A549 (cell line): Measurements from ENCODE around the gene SPRR5. TPM values are rescaled to one million over a fixed set of nuclear protein-coding genes. Genes with fewer than 3 reads are reported as not detected.

Experiments
- ATAC-seq, 2 experiments: fragments of 200-7000 bp in 1 of 2; fragments of >200 bp in 1 of 2; cut with Nextera tagmentation in 1 of 2; cut with Tn5 transposase in 1 of 2; 3 replicates each; pipeline versions ENCODE4 v1.8.0 to v1.9.1; 2018 to 2020; ENCODE audit warnings: mild to moderate bottlenecking in 1 of 2, moderate library complexity in 1 of 2
- CTCF ChIA-PET: fragments of 300-600 bp; sonication (Branson Sonifier 250); formaldehyde crosslinking; extraction: SDS; loops from one replicate; lab custom pipeline; 2021; ENCODE audit warnings: antibody characterized with exemption, inconsistent platforms; lab: Yijun Ruan, JAX
- POLR2A ChIA-PET: fragments of 350-600 bp; formaldehyde crosslinking; extraction: SDS; loops from one replicate; lab custom pipeline; 2021; ENCODE audit warnings: antibody characterized with exemption, inconsistent platforms; lab: Yijun Ruan, JAX
- DNase-seq, 2 experiments: peaks; one replicate each; pipeline versions ENCODE4 v3.0.0 to v3.0.0-alpha.2; 2011 to 2016; ENCODE audit warnings: low read depth in 1 of 2, low spot score in 1 of 2
- FAIRE-seq: peaks from 2 replicates; lab custom pipeline; 2011; peaks lifted over from hg19 to GRCh38; lab: Jason Lieb, UNC
- H3K27ac ChIP-seq, 2 experiments: fragments of >200 bp; sonication (Bioruptor Twin); formaldehyde crosslinking; 3 replicates each; pipeline ENCODE4 v1.5.1; 2016 to 2017
- H3K4me1 ChIP-seq: fragments of >200 bp; sonication (Bioruptor Twin); formaldehyde crosslinking; 3 replicates; pipeline ENCODE4 v1.6.1; 2016
- H3K4me2 ChIP-seq: fragments of >200 bp; sonication (Bioruptor Twin); formaldehyde crosslinking; 3 replicates; pipeline ENCODE4 v1.6.1; 2016
- H3K4me3 ChIP-seq: fragments of >200 bp; sonication (Bioruptor Twin); formaldehyde crosslinking; 3 replicates; pipeline ENCODE4 v1.5.1; 2016
- H3K9me3 ChIP-seq: fragments of >200 bp; sonication (Bioruptor Twin); formaldehyde crosslinking; 3 replicates; pipeline ENCODE4 v1.6.1; 2016
- BHLHE40 ChIP-seq: IDR thresholded peaks from 2 replicates; pipeline ENCODE4 v1.6.1; 2012; ENCODE audit warnings: low read depth, low read length, inconsistent platforms
- CBX8 ChIP-seq: fragments of 200-600 bp; sonication (generic); IDR thresholded peaks from 2 replicates; pipeline ENCODE4 v1.6.1; 2016
- CEBPB ChIP-seq, 2 experiments: fragments of >200 bp in 1 of 2; sonication (Bioruptor Twin) in 1 of 2; formaldehyde crosslinking in 1 of 2; IDR thresholded peaks; 2 replicates each; pipeline ENCODE4 v1.6.1; 2012 to 2016
- CHD4 ChIP-seq: fragments of 200-600 bp; sonication (generic); IDR thresholded peaks from 2 replicates; pipeline ENCODE4 v1.6.1; 2016; ENCODE audit warnings: antibody characterized with exemption, mild to moderate bottlenecking, borderline replicate concordance
- CTCF ChIP-seq: fragments of >200 bp; sonication (Bioruptor Twin); formaldehyde crosslinking; IDR thresholded peaks from 3 replicates; pipeline ENCODE4 v1.5.1; 2016
- EHMT2 ChIP-seq: fragments of 200-600 bp; sonication (generic); IDR thresholded peaks from 2 replicates; pipeline ENCODE4 v1.6.1; 2016; ENCODE audit warnings: antibody characterized with exemption, low read depth, mild to moderate bottlenecking, moderate library complexity
- ELK1 ChIP-seq: fragments of 150-350 bp; IDR thresholded peaks from 2 replicates; pipeline ENCODE4 v1.6.1; 2014; ENCODE audit warnings: low read depth, mild to moderate bottlenecking, low read length
- ESRRA ChIP-seq: fragments of 150-350 bp; IDR thresholded peaks from 2 replicates; pipeline ENCODE4 v1.6.1; 2014; ENCODE audit warnings: mild to moderate bottlenecking, low read length, borderline replicate concordance
- GATA3 ChIP-seq: IDR thresholded peaks from 2 replicates; pipeline ENCODE4 v1.6.1; 2012; ENCODE audit warnings: borderline replicate concordance
- HDAC2 ChIP-seq: fragments of 200-600 bp; sonication (generic); IDR thresholded peaks from 2 replicates; pipeline ENCODE4 v1.6.1; 2016
- HOXB13 ChIP-seq: fragments of 250-450 bp; sonication (Bioruptor Pico); IDR thresholded peaks from 2 replicates; pipeline ENCODE4 v1.5.0; 2020; ENCODE audit warnings: low read depth, mild to moderate bottlenecking, moderate library complexity
- HOXB5 ChIP-seq: fragments of 250-450 bp; sonication (Bioruptor Pico); IDR thresholded peaks from 2 replicates; pipeline ENCODE4 v1.5.0; 2020; ENCODE audit warnings: mild to moderate bottlenecking, moderate library complexity
- KDM5A ChIP-seq: fragments of 200-600 bp; sonication (generic); IDR thresholded peaks from 2 replicates; pipeline ENCODE4 v1.6.1; 2016; ENCODE audit warnings: antibody characterized with exemption, mild to moderate bottlenecking
- MAFK ChIP-seq: fragments of 450-650 bp; IDR thresholded peaks from 2 replicates; pipeline ENCODE4 v1.6.1; 2014; ENCODE audit not compliant: partially characterized antibody
- MAZ ChIP-seq: fragments of 150-350 bp; IDR thresholded peaks from 2 replicates; pipeline ENCODE4 v1.6.1; 2014; ENCODE audit warnings: antibody characterized with exemption, low read depth, low read length, borderline replicate concordance
- POLR2A ChIP-seq: IDR thresholded peaks from 2 replicates; pipeline ENCODE4 v1.6.1; 2012; ENCODE audit warnings: mild to moderate bottlenecking, low read length
- RARB ChIP-seq: fragments of 250-450 bp; sonication (Bioruptor Pico); IDR thresholded peaks from 2 replicates; pipeline ENCODE4 v1.8.0; 2021; ENCODE audit warnings: mild to moderate bottlenecking, moderate library complexity
- RFX5 ChIP-seq: fragments of 450-650 bp; IDR thresholded peaks from 2 replicates; pipeline ENCODE4 v1.7.1; 2014; ENCODE audit warnings: antibody characterized with exemption, mild to moderate bottlenecking, moderate library complexity
- TFCP2L1 ChIP-seq: fragments of 250-450 bp; sonication (Bioruptor Pico); IDR thresholded peaks from 2 replicates; pipeline ENCODE4 v1.5.0; 2021; ENCODE audit warnings: mild to moderate bottlenecking
- USF2 ChIP-seq: fragments of 450-650 bp; IDR thresholded peaks from 2 replicates; pipeline ENCODE4 v1.6.1; 2014; ENCODE audit warnings: antibody characterized with exemption
- WGBS: methylation state at CpG from one replicate; pipeline ENCODE4 v1.1.6; 2017; ENCODE audit errors: missing lambda C conversion rate; 5-methylcytosine and 5-hydroxymethylcytosine counted together
- polyA minus RNA-seq: library from RNA; depleted of rRNA, polyadenylated mRNA; stranded (reverse); fragments of >200 nt; gene quantifications from 2 replicates; pipeline ENCODE4 v1.2.3, GENCODE V29; 2011; rRNA and poly(A)+ RNA removed
- polyA plus RNA-seq, 4 experiments: library from polyadenylated mRNA; depleted of rRNA in 3 of 4; stranded (reverse); fragments of >200 nt; fragmentation: RNase III in 1 of 4; extraction: RNeasy Plus Mini Kit Qiagen cat#74134 plus additional on column Dnase treatment in 1 of 4; gene quantifications; 2 replicates in 3 of 4; 3 replicates in 1 of 4; pipeline ENCODE4 v1.2.3, GENCODE V29; 2011 to 2017
- TF ChIP-seq, protein P1 (sequence below): fragments of >200 bp; sonication (Bioruptor Twin); formaldehyde crosslinking; IDR thresholded peaks from 2 replicates; pipeline ENCODE4 v1.6.1; 2016
- TF ChIP-seq, protein P2 (sequence below): fragments of 250-450 bp; sonication (Bioruptor Pico); IDR thresholded peaks from 2 replicates; pipeline ENCODE4 v1.5.0; 2020; ENCODE audit warnings: low read depth, mild to moderate bottlenecking, moderate library complexity

SPRR5 gene
- polyA plus RNA-seq (2011; rRNA removed): not detected in 2 replicates
- polyA plus RNA-seq (2012; cell fraction: cytosol; rRNA removed): not detected in 2 replicates
- polyA plus RNA-seq (2012; cell fraction: nucleus; rRNA removed): not detected in 2 replicates
- not detected in 3 replicates for polyA plus RNA-seq (2017; fragmentation: RNase III; extraction: RNeasy Plus Mini Kit Qiagen cat#74134 plus additional on column Dnase treatment)
- polyA minus RNA-seq: not detected in 2 replicates

GRCh38 chr1:152946651-152947256, at the start of gene SPRR5:
Gene SPRR5 (plus strand): TSS chr1:152947206. CDS start chr1:152948555, 1,349 bp downstream.
- ATAC-seq: no peak
- 9% methylated on average over 3 of the region's 4 CpGs for WGBS
- Histone ChIP-seq H3K4me3 (no peak within 1 kb of the TSS), H3K4me2 (no peak within 1 kb of the TSS), H3K9me3 (no peaks in the 10 kb centered on the region), H3K4me1 (no peaks in the 10 kb centered on the region), H3K27ac (no peak within 1 kb of the TSS)
- DNase-seq: no peak
- POLR2A ChIA-PET: no interaction called here
- no peak for FAIRE-seq
- TF ChIP-seq BHLHE40 (no peak), TFCP2L1 (CRISPR knock-in tag) (no peak), CEBPB (IDR thresholded peaks at IDR 0.05) (no peak)
- CTCF ChIA-PET: interaction anchor here (0.9 to 1.7 kb wide), 4 partner anchors 14 to 439 kb away, joined by 3 to 4 read pairs (median 4); no protein-coding TSS in a partner anchor

GRCh38 chr1:152899027-152899426, 48.0 kb upstream of the SPRR5 start:
- Histone ChIP-seq H3K4me1 (no peaks in the 10 kb centered on the region), H3K9me3 (no peaks in the 10 kb centered on the region)
- no peak for TF ChIP-seq ELK1
- no peak for TF ChIP-seq MAFK
- no peak for TF ChIP-seq CBX8
- TF ChIP-seq USF2: no peak
- TF ChIP-seq MAZ: no peak
- TF ChIP-seq CTCF: no peak
- no peak for TF ChIP-seq HOXB13 (CRISPR knock-in tag)
- TF ChIP-seq, all 56 proteins: peak for 0
- ATAC-seq (no peak), DNase-seq (no peak), FAIRE-seq (no peak)
- WGBS: 42% methylated on average over 4 of the region's 4 CpGs
- Histone ChIP-seq H3K4me3 (no peak overlapping the region), H3K27ac (no peak overlapping the region), H3K4me2 (no peak overlapping the region)
- POLR2A ChIA-PET: no interaction called here
- CTCF ChIA-PET: no interaction called here

DNA sequence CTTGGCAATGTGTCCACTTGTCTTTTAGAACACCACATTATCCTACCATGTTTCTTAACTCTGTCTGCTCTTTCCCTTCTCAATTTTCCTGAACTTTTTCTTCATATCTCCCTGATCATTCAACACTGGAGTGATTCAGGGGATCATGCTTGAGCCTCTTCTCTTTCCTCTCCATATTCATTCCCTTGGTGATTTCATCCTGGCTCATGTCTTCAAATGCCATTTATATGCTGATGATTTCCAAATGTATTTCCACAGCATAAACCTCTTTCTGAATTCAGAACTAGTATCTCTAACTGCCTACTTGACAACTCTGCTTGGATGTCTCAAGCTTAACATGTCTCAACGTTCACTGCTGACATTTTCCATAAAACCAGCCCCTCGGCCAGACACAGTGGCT, 47.1 kb upstream of the SPRR5 start:
- no peak overlapping the region for H3K4me2 ChIP-seq
- TF ChIP-seq CEBPB (IDR thresholded peaks at IDR 0.05) (no peak), GATA3 (no peak), EHMT2 (no peak), ESRRA (no peak)
- no peak for ATAC-seq
- no peak for DNase-seq
- H3K4me1 ChIP-seq: no peaks in the 10 kb centered on the region
- CTCF ChIA-PET: no interaction called here
- POLR2A ChIA-PET: no interaction called here
- no peak overlapping the region for H3K27ac ChIP-seq
- FAIRE-seq: no peak
- 0% methylated on average over 1 of the region's 2 CpGs for WGBS
- no peaks in the 10 kb centered on the region for H3K9me3 ChIP-seq
- H3K4me3 ChIP-seq: no peak overlapping the region

DNA sequence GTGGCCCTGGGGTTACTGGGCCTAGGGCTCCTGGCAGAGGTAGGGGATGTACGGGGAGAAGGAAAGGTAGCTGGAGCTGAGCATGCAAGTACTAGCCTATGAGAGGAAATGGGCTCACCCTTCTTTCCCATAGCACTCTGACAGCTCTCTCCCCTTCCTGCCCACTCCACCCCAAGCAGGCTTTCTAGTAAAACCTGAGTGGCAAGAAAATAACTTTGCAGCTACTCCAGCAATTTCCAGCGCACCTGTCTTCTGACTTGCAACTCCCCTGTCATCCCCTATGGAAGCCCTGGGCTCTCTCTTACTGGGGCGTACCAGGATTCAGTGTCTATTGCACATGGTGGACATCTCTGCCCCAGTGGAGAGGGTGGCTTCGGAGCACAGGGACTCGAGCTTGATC, 45.4 kb upstream of the SPRR5 start:
- 24% methylated on average over 5 of the region's 5 CpGs for WGBS
- FAIRE-seq: no peak
- TF ChIP-seq HDAC2 (no peak), RARB (no peak), GATA3 (no peak), RFX5 (no peak), BHLHE40 (no peak), MAZ (no peak), HOXB5 (no peak), USF2 (no peak), CHD4 (no peak), ELK1 (no peak), POLR2A (no peak), KDM5A (no peak)
- TF ChIP-seq, protein P1, sequence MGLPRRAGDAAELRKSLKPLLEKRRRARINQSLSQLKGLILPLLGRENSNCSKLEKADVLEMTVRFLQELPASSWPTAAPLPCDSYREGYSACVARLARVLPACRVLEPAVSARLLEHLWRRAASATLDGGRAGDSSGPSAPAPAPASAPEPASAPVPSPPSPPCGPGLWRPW: no peak
- TF ChIP-seq, protein P2, sequence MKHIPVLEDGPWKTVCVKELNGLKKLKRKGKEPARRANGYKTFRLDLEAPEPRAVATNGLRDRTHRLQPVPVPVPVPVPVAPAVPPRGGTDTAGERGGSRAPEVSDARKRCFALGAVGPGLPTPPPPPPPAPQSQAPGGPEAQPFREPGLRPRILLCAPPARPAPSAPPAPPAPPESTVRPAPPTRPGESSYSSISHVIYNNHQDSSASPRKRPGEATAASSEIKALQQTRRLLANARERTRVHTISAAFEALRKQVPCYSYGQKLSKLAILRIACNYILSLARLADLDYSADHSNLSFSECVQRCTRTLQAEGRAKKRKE (CRISPR knock-in tag): no peak

More for the DNA sequence above, 45.4 kb upstream of the SPRR5 start:
- no peak overlapping the region for H3K4me3 ChIP-seq
- H3K4me2 ChIP-seq: no peak overlapping the region
- ATAC-seq (no peak), DNase-seq (no peak)
- no peaks in the 10 kb centered on the region for H3K9me3 ChIP-seq
- ChIA-PET POLR2A (no interaction called here), CTCF (interaction anchor here (0.6 to 0.9 kb wide), 2 partner anchors 24 to 286 kb away, joined by 3 to 4 read pairs; no protein-coding TSS in a partner anchor)
- H3K4me1 ChIP-seq: no peaks in the 10 kb centered on the region
- no peak overlapping the region for H3K27ac ChIP-seq
